PC-3 (cell line): Measurements from ENCODE around the gene EIF4G3. TPM values are rescaled to one million over a fixed set of nuclear protein-coding genes. Genes with fewer than 3 reads are reported as not detected.
"Not testable (repeated sequence)": the region's sequence is repeated elsewhere in the genome, so short reads cannot be mapped to it uniquely, and the experiment has no call there.

ENCODE experiments used
- ATAC-seq: fragments of 200-7000 bp; cut with Tn5 transposase; 2 replicates; pipeline ENCODE4 v1.9.1; 2020; ENCODE audit warnings: mild to moderate bottlenecking, moderate library complexity
- BruUV-seq: library from RNA; stranded (reverse); fragments of 400-500 nt; replicated peaks from 2 replicates; lab custom pipeline; 2021; lab: Mats Ljungman, UMichigan
- CTCF ChIA-PET: fragments of 300-600 bp; sonication (Branson Sonifier 250); formaldehyde crosslinking; loops from one replicate; lab custom pipeline; 2022; ENCODE audit warnings: antibody characterized with exemption; lab: Charles Lee
- POLR2A ChIA-PET: fragments of 300-600 bp; sonication (Branson Sonifier 250); formaldehyde crosslinking; loops from one replicate; lab custom pipeline; 2022; ENCODE audit warnings: antibody characterized with exemption; ENCODE audit not compliant: unreplicated experiment; lab: Charles Lee
- DNase-seq: peaks from one replicate; pipeline ENCODE4 v3.0.0-alpha.2; 2015
- H2AFZ ChIP-seq: fragments of 300-600 bp; sonication (generic); 2 replicates; pipeline ENCODE4 v1.6.0; 2016; ENCODE audit warnings: antibody characterized with exemption, low read length
- H3F3A ChIP-seq: fragments of 300-600 bp; sonication (generic); one replicate; pipeline ENCODE4 v1.6.0; 2017; ENCODE audit warnings: antibody characterized with exemption, low read length, control low read depth, mild to moderate bottlenecking; ENCODE audit not compliant: unreplicated experiment
- H3K27ac ChIP-seq: fragments of 300-600 bp; sonication (generic); 2 replicates; pipeline ENCODE4 v1.5.1; 2016; ENCODE audit warnings: mild to moderate bottlenecking, low read length
- H3K27me3 ChIP-seq: fragments of 300-600 bp; sonication (generic); 2 replicates; pipeline ENCODE4 v1.6.1; 2016; ENCODE audit warnings: low read length, mixed read lengths
- H3K36me3 ChIP-seq: fragments of 300-600 bp; sonication (generic); 2 replicates; pipeline ENCODE4 v1.6.1; 2016; ENCODE audit warnings: low read depth, mixed run types, low read length, mixed read lengths
- H3K4me1 ChIP-seq: fragments of 300-600 bp; sonication (generic); 2 replicates; pipeline ENCODE4 v1.5.1; 2016; ENCODE audit warnings: low read length; ENCODE audit not compliant: insufficient read depth
- H3K4me2 ChIP-seq: fragments of 300-600 bp; sonication (generic); 2 replicates; pipeline ENCODE4 v1.6.0; 2016; ENCODE audit warnings: low read length
- H3K4me3 ChIP-seq: fragments of 300-600 bp; sonication (generic); 2 replicates; pipeline ENCODE4 v1.5.1; 2016; ENCODE audit warnings: mild to moderate bottlenecking, low read length, mixed read lengths
- H3K79me2 ChIP-seq: fragments of 300-600 bp; sonication (generic); 2 replicates; pipeline ENCODE4 v1.6.1; 2017; ENCODE audit warnings: low read length, mixed read lengths
- H3K9ac ChIP-seq: fragments of 300-600 bp; sonication (generic); 2 replicates; pipeline ENCODE4 v1.6.0; 2016; ENCODE audit warnings: mild to moderate bottlenecking, low read length
- H3K9me2 ChIP-seq: fragments of 300-600 bp; sonication (generic); replicated peaks from 2 replicates; pipeline ENCODE4 v1.6.1; 2016; ENCODE audit warnings: mixed run types, low read length, mixed read lengths
- H3K9me3 ChIP-seq: fragments of 300-600 bp; sonication (generic); 2 replicates; pipeline ENCODE4 v1.6.1; 2016; ENCODE audit warnings: low read length, mixed read lengths
- H4K20me1 ChIP-seq: fragments of 300-600 bp; sonication (generic); 2 replicates; pipeline ENCODE4 v1.6.1; 2016; ENCODE audit warnings: low read length, mixed read lengths
- EZH2 ChIP-seq: fragments of 300-600 bp; sonication (generic); IDR thresholded peaks from one replicate; pipeline ENCODE4 v1.6.1; 2017; ENCODE audit warnings: antibody characterized with exemption, mild to moderate bottlenecking, low read length; ENCODE audit not compliant: unreplicated experiment
- EZH2phosphoT487 ChIP-seq: fragments of 300-600 bp; sonication (generic); IDR thresholded peaks from 2 replicates; pipeline ENCODE4 v1.6.1; 2018; ENCODE audit warnings: mild to moderate bottlenecking, antibody characterized with exemption, low read length, borderline replicate concordance
- intact Hi-C: fragments of 100-400 bp; cut with micrococcal nuclease; formaldehyde crosslinking; loops from 2 replicates; pipeline ENCODE4 v1.9.0; 2023
- total RNA-seq: library from RNA; depleted of rRNA; stranded (reverse); fragments of >200 nt; gene quantifications from 2 replicates; pipeline ENCODE4 v1.2.3, GENCODE V29; 2014
- TF ChIP-seq, protein P1 (sequence below): fragments of 300-600 bp; sonication (generic); conservative IDR thresholded peaks from 2 replicates; pipeline ENCODE4 v1.5.1; 2017; ENCODE audit warnings: antibody characterized with exemption, low read depth, mild to moderate bottlenecking, low read length

EIF4G3 gene
- total RNA-seq, 1 experiment from 2014 or later = 16.9 TPM

DNA sequence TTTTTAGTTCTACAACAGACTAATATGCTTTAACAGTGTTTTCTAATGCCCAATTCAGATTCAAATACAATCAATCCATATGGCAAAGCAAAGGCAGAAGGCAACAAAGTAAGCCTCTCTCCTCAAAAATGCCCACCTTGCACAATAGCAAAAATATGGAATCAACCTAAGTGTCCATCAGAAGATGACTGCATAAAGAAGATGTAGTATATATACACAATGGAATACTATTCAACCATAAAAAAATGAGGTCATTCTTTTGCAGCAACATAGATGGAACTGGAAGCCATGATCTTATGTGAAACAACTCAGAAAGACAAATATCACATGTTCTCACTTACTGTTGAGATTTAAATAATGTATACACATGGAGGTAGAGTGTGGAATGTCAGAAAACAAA lies 80.7 kb downstream of the EIF4G3 start:
- Histone ChIP-seq H3K9me2 (no peaks in the 10 kb centered on the region), H3K4me3 (no peak overlapping the region), H3K9ac (no peak overlapping the region), H3K27ac (no peak overlapping the region), H3K4me2 (no peak overlapping the region), H3K79me2 (no peaks in the 10 kb centered on the region; the same call in 1 of the 2 replicates), H3K9me3 (no peaks in the 10 kb centered on the region), H2AFZ (no peak overlapping the region), H4K20me1 (no peaks in the 10 kb centered on the region), H3K36me3 (no peaks in the 10 kb centered on the region), H3K4me1 (peaks cover 12% of the 10 kb centered on the region), H3F3A (no peaks in the 10 kb centered on the region), H3K27me3 (no peaks in the 10 kb centered on the region)
- DNase-seq (no peak), ATAC-seq (no peak)
- TF ChIP-seq EZH2 (no peak), EZH2phosphoT487 (no peak)
- TF ChIP-seq, protein P1, sequence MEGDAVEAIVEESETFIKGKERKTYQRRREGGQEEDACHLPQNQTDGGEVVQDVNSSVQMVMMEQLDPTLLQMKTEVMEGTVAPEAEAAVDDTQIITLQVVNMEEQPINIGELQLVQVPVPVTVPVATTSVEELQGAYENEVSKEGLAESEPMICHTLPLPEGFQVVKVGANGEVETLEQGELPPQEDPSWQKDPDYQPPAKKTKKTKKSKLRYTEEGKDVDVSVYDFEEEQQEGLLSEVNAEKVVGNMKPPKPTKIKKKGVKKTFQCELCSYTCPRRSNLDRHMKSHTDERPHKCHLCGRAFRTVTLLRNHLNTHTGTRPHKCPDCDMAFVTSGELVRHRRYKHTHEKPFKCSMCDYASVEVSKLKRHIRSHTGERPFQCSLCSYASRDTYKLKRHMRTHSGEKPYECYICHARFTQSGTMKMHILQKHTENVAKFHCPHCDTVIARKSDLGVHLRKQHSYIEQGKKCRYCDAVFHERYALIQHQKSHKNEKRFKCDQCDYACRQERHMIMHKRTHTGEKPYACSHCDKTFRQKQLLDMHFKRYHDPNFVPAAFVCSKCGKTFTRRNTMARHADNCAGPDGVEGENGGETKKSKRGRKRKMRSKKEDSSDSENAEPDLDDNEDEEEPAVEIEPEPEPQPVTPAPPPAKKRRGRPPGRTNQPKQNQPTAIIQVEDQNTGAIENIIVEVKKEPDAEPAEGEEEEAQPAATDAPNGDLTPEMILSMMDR = no peak
- intact Hi-C loops = no loop called here
- ChIA-PET CTCF (no interaction called here), POLR2A (no interaction called here)
- no TSS peak for BruUV-seq

DNA sequence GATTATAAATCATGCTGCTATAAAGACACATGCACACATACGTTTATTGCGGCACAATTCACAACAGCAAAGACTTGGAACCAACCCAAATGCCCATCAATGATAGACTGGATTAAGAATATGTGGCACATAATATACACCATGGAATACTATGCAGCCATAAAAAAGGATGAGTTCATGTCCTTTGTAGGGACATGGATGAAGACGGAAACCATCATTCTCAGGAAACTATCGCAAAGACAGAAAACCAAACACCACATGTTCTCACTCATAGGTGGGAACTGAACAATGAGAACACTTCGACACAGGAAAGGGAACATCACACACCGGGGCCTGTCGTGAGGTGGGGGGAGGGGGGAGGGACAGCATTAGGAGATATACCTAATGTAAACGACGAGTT lies 82.4 kb downstream of the EIF4G3 start:
- ATAC-seq, H3K9me2 ChIP-seq, CTCF ChIA-PET, H3K27me3 ChIP-seq, H3K4me2 ChIP-seq, H3F3A ChIP-seq, H3K36me3 ChIP-seq, H2AFZ ChIP-seq, H3K27ac ChIP-seq, BruUV-seq, H4K20me1 ChIP-seq, H3K4me3 ChIP-seq, intact Hi-C loops, POLR2A ChIA-PET, H3K9ac ChIP-seq, DNase-seq, H3K9me3 ChIP-seq: not testable (repeated sequence)
- peaks cover 17% of the 10 kb centered on the region for H3K4me1 ChIP-seq
- H3K79me2 ChIP-seq = peaks cover 14% of the 10 kb centered on the region

DNA sequence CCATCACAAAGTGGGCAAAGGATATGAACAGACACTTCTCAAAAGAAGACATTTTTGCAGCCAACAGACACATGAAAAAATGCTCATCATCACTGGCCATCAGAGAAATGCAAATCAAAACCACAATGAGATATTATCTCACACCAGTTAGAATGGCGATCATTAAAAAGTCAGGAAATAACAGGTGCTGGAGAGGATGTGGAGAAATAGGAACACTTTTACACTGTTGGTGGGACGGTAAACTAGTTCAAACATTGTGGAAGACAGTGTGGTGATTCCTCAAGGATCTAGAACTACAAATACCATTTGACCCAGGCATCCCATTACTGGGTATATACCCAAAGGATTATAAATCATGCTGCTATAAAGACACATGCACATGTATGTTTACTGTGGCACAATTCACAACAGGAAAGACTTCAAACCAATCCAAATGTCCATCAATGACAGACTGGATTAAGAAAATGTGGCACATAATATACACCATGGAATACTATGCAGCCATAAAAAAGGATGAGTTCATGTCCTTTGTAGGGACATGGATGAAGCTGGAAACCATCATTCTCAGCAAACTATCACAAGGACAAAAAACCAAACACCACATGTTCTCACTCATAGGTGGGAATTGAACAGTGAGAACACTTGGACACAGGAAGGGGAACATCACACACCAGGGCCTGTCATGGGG lies 83.3 kb downstream of the EIF4G3 start:
- BruUV-seq, H2AFZ ChIP-seq, CTCF ChIA-PET, intact Hi-C loops, H3K4me2 ChIP-seq, H3K36me3 ChIP-seq, H3K9ac ChIP-seq, H3K9me3 ChIP-seq, H3K27ac ChIP-seq, H3F3A ChIP-seq, H3K27me3 ChIP-seq, H4K20me1 ChIP-seq, H3K9me2 ChIP-seq, DNase-seq, POLR2A ChIA-PET, ATAC-seq, H3K4me3 ChIP-seq: not testable (repeated sequence)
- peaks cover 11% of the 10 kb centered on the region for H3K4me1 ChIP-seq
- peaks cover 18% of the 10 kb centered on the region for H3K79me2 ChIP-seq

DNA sequence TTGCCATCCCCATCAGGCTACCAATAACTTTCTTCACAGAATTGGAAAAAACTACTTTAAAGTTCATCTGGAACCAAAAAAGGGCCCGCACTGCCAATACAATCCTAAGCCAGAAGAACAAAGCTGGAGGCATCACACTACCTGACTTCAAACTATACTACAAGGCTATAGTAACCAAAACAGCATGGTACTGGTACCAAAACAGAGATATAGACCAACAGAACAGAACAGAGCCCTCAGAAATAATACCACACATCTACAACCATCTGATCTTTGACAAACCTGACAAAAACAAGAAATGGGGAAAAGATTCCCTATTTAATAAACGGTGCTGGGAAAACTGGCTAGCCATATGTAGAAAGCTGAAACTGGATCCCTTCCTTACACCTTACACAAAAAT lies 84.2 kb downstream of the EIF4G3 start:
- ATAC-seq, intact Hi-C loops, POLR2A ChIA-PET, H4K20me1 ChIP-seq, CTCF ChIA-PET, H3K9me2 ChIP-seq, H3K27me3 ChIP-seq, H3F3A ChIP-seq, H3K36me3 ChIP-seq, H3K27ac ChIP-seq, H2AFZ ChIP-seq, H3K9ac ChIP-seq, BruUV-seq, DNase-seq, H3K9me3 ChIP-seq, H3K4me3 ChIP-seq, H3K4me2 ChIP-seq: not testable (repeated sequence)
- peaks cover 18% of the 10 kb centered on the region for H3K79me2 ChIP-seq
- peaks cover 11% of the 10 kb centered on the region for H3K4me1 ChIP-seq

DNA sequence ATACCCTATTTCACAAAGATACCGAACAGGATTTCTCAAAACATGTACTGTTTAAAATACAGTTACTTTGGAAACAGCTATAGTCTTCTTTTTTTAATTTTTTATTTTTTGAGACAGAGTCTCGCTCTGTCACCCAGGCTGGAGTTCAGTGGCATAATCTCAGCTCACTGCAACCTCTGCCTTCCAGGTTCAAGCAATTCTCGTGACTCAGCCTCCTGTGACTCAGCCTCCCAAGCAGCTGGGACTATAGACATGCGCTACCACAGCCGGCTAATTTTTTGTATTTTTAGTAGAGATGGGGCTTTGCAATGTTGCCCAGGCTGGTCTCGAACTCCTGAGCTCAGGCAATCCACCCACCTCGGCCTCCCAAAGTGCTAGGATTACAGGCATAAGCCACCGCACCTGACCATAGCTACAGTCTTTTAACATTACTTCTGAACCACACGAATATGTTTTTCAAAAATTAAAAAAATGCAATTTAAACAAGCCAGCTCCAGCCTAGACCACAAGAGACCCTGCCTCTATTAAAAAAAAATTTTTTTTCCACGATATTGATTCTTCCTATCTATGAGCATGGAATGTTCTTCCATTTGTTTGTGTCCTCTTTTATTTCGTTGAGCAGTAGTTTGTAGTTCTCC lies 85.5 kb downstream of the EIF4G3 start:
- Histone ChIP-seq H2AFZ (0 out of 2 replicates have a peak overlapping the region, but pooled peaks have one; percentile 29), H3K9ac (0 out of 2 replicates have a peak overlapping the region, but pooled peaks have one; percentile 2), H3K27ac (peak overlapping the region; percentile 16), H3K79me2 (peaks cover 18% of the 10 kb centered on the region), H3K4me2 (peak overlapping the region; percentile 62), H3K4me3 (peak overlapping the region; percentile 7; the same call in 1 of the 2 replicates), H3K4me1 (peaks cover 11% of the 10 kb centered on the region)
- ATAC-seq (peak; percentile 100), DNase-seq (peak; percentile 79)
- H4K20me1 ChIP-seq, H3K9me3 ChIP-seq, intact Hi-C loops, H3K9me2 ChIP-seq, BruUV-seq, H3F3A ChIP-seq, H3K27me3 ChIP-seq, POLR2A ChIA-PET, CTCF ChIA-PET, H3K36me3 ChIP-seq: not testable (repeated sequence)
